H9 (cell line): ENCODE data around the gene CGA. TPM values are rescaled to one million over a fixed set of nuclear protein-coding genes. Genes with fewer than 3 reads are reported as not detected.

Experiments used
- DNase-seq: peaks from one replicate; pipeline ENCODE4 v3.0.0-alpha.2; 2017
- H2AFZ ChIP-seq: one replicate; pipeline ENCODE4 v1.6.1; 2013; ENCODE audit warnings: mild to moderate bottlenecking, low read length, control low read depth, moderate library complexity
- H2AK5ac ChIP-seq: 2 replicates; pipeline ENCODE4 v1.6.1; 2013; ENCODE audit warnings: low read length, control low read depth, mixed read lengths; ENCODE audit not compliant: insufficient read length
- H2BK120ac ChIP-seq: one replicate; pipeline ENCODE4 v1.6.1; 2013; ENCODE audit warnings: low read depth, mild to moderate bottlenecking, low read length, control low read depth, inconsistent platforms; ENCODE audit not compliant: poor library complexity, severe bottlenecking
- H2BK12ac ChIP-seq: 2 replicates; pipeline ENCODE4 v1.6.1; 2013; ENCODE audit warnings: low read length, control low read depth, mixed read lengths, low read depth; ENCODE audit not compliant: insufficient read length
- H2BK15ac ChIP-seq: 2 replicates; pipeline ENCODE4 v1.6.1; 2013; ENCODE audit warnings: low read depth, low read length, control low read depth
- H2BK20ac ChIP-seq: one replicate; pipeline ENCODE4 v1.6.1; 2013; ENCODE audit warnings: low read depth, mild to moderate bottlenecking, low read length, control low read depth, inconsistent platforms; ENCODE audit not compliant: poor library complexity, severe bottlenecking
- H2BK5ac ChIP-seq: 2 replicates; pipeline ENCODE4 v1.6.1; 2013; ENCODE audit warnings: low read length, control low read depth, mixed read lengths; ENCODE audit not compliant: insufficient read length
- H3K14ac ChIP-seq: 2 replicates; pipeline ENCODE4 v1.6.1; 2013; ENCODE audit warnings: low read length, control low read depth; ENCODE audit not compliant: insufficient read depth
- H3K18ac ChIP-seq: 2 replicates; pipeline ENCODE4 v1.6.1; 2013; ENCODE audit warnings: low read depth, mild to moderate bottlenecking, mixed read lengths, low read length, control low read depth; ENCODE audit not compliant: insufficient read length
- H3K23ac ChIP-seq: 2 replicates; pipeline ENCODE4 v1.6.1; 2013; ENCODE audit warnings: low read length, control low read depth, mixed read lengths, low read depth; ENCODE audit not compliant: insufficient read length
- H3K23me2 ChIP-seq: 2 replicates; pipeline ENCODE4 v1.6.1; 2013; ENCODE audit warnings: low read depth, mild to moderate bottlenecking, mixed read lengths, low read length, control low read depth; ENCODE audit not compliant: insufficient read length, poor library complexity, severe bottlenecking
- H3K27ac ChIP-seq: 2 replicates; pipeline ENCODE4 v1.5.1; 2013; ENCODE audit warnings: low read length, control low read depth, mixed read lengths, low read depth; ENCODE audit not compliant: insufficient read length
- H3K27me3 ChIP-seq: 2 replicates; pipeline ENCODE4 v1.6.1; 2013; ENCODE audit warnings: low read length, control low read depth, inconsistent platforms; ENCODE audit not compliant: insufficient read depth
- H3K4ac ChIP-seq: 2 replicates; pipeline ENCODE4 v1.6.1; 2013; ENCODE audit warnings: low read depth, mild to moderate bottlenecking, control low read depth, inconsistent platforms, low read length, moderate library complexity
- H3K4me1 ChIP-seq: 2 replicates; pipeline ENCODE4 v1.6.1; 2013; ENCODE audit warnings: low read length, control low read depth, inconsistent platforms; ENCODE audit not compliant: insufficient read depth
- H3K4me2 ChIP-seq: 2 replicates; pipeline ENCODE4 v1.6.1; 2013; ENCODE audit warnings: low read length, control low read depth, mixed read lengths; ENCODE audit not compliant: insufficient read length, insufficient read depth
- H3K56ac ChIP-seq: 2 replicates; pipeline ENCODE4 v1.6.1; 2013; ENCODE audit warnings: low read depth, mild to moderate bottlenecking, mixed read lengths, low read length, control low read depth; ENCODE audit not compliant: insufficient read length
- H3K79me1 ChIP-seq: 2 replicates; pipeline ENCODE4 v1.6.1; 2013; ENCODE audit warnings: low read depth, mild to moderate bottlenecking, moderate library complexity, low read length, control low read depth, inconsistent platforms; ENCODE audit not compliant: insufficient read depth, poor library complexity, severe bottlenecking
- H3K79me2 ChIP-seq: 2 replicates; pipeline ENCODE4 v1.6.1; 2013; ENCODE audit warnings: low read length, control low read depth, inconsistent platforms; ENCODE audit not compliant: insufficient read depth
- H3K9ac ChIP-seq: 2 replicates; pipeline ENCODE4 v1.6.1; 2013; ENCODE audit warnings: low read length, control low read depth, mixed read lengths; ENCODE audit not compliant: insufficient read length; ENCODE audit errors: extremely low read depth
- H3K9me3 ChIP-seq: one replicate; pipeline ENCODE4 v1.6.1; 2013; ENCODE audit warnings: low read depth, low read length, inconsistent platforms; ENCODE audit not compliant: control insufficient read depth
- H3T11ph ChIP-seq: one replicate; pipeline ENCODE4 v1.6.1; 2013; ENCODE audit warnings: mild to moderate bottlenecking, low read length, control low read depth, inconsistent platforms
- H4K20me1 ChIP-seq: one replicate; pipeline ENCODE4 v1.6.1; 2013; ENCODE audit not compliant: control insufficient read depth, insufficient read length, insufficient read depth
- H4K5ac ChIP-seq: 2 replicates; pipeline ENCODE4 v1.6.1; 2013; ENCODE audit warnings: low read depth, mild to moderate bottlenecking, mixed read lengths, low read length, control low read depth; ENCODE audit not compliant: insufficient read length
- H4K8ac ChIP-seq: replicated peaks from 2 replicates; pipeline ENCODE4 v1.6.1; 2013; ENCODE audit warnings: low read length, control low read depth, mixed read lengths, low read depth; ENCODE audit not compliant: insufficient read length
- H4K91ac ChIP-seq: 2 replicates; pipeline ENCODE4 v1.6.1; 2013; ENCODE audit warnings: low read depth, mild to moderate bottlenecking, moderate library complexity, mixed read lengths, low read length, control low read depth; ENCODE audit not compliant: insufficient read length
- H3K27ac Mint-ChIP-seq, 3 experiments: 2 replicates in 2 of 3; 3 replicates in 1 of 3; pipeline ENCODE4 v1.8.0; 2020 to 2021; ENCODE audit warnings: mixed read lengths in 3 of 3, mild to moderate bottlenecking in 1 of 3, moderate library complexity in 1 of 3
- H3K27me3 Mint-ChIP-seq: 2 replicates; pipeline ENCODE4 v1.8.0; 2021; ENCODE audit warnings: low read depth, mild to moderate bottlenecking, moderate library complexity, mixed read lengths
- H3K36me3 Mint-ChIP-seq, 3 experiments: 2 replicates in 2 of 3; 3 replicates in 1 of 3; pipeline ENCODE4 v1.8.0; 2020 to 2021; ENCODE audit warnings: low read depth in 3 of 3, mixed read lengths in 3 of 3; ENCODE audit not compliant: insufficient read depth in 1 of 3
- H3K4me1 Mint-ChIP-seq, 2 experiments: 2 replicates each; pipeline ENCODE4 v1.8.0; 2020; ENCODE audit warnings: mixed read lengths in 2 of 2
- H3K4me3 Mint-ChIP-seq, 2 experiments: 2 replicates in 1 of 2; 3 replicates in 1 of 2; pipeline ENCODE4 v1.8.0; 2020 to 2021; ENCODE audit warnings: mild to moderate bottlenecking in 2 of 2, mixed read lengths in 2 of 2, moderate library complexity in 1 of 2
- H3K9me3 Mint-ChIP-seq, 2 experiments: 2 replicates in 1 of 2; 3 replicates in 1 of 2; pipeline ENCODE4 v1.8.0; 2020; ENCODE audit warnings: mild to moderate bottlenecking in 2 of 2, mixed read lengths in 2 of 2, moderate library complexity in 1 of 2
- WGBS: extraction: QIAGEN DNeasy Blood & Tissue Kit; methylation state at CpG from one replicate; pipeline ENCODE4 v1.1.7; 2013; ENCODE audit warnings: missing lambda C conversion rate, low lambda C conversion rate, mixed read lengths; ENCODE audit not compliant: insufficient read length; ENCODE audit errors: extremely low coverage; 5-methylcytosine and 5-hydroxymethylcytosine counted together
- total RNA-seq: library from RNA; stranded (reverse); gene quantifications from 2 replicates; pipeline ENCODE4 v1.2.1, GENCODE V29; 2021
- TF ChIP-seq, protein P1 (sequence below): fragments of 200-600 bp; sonication (generic); conservative IDR thresholded peaks from 3 replicates; pipeline ENCODE4 v1.8.0; 2021; ENCODE audit warnings: antibody characterized with exemption, mild to moderate bottlenecking

Gene CGA
- total RNA-seq, 1 experiment from 2014 or later = not detected

DNA sequence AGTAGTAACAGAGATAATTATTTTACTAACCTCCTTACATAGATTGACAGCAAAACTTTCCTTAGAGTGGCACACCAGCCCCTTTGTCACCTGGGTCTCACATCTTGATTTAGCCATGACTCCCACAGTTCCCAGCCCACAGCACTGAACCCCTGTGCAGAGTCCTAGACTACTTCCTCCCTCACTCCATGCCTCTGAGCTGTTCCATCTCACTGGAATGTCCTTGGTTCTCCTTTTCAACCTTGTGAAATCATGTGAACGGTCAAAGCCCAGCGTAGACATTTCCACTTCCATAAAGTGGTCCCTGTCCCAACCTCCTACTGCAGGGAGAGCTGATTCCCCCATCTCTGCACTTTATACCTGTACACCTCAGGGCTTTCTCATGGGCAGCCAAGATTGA, 19.7 kb downstream of the CGA start:
- Histone ChIP-seq H3K9me3 (no peaks in the 10 kb centered on the region), H2BK20ac (no peak overlapping the region), H3K27ac (no peak overlapping the region), H4K5ac (no peak overlapping the region), H3K56ac (no peak overlapping the region), H3K9ac (no peak overlapping the region), H3K23ac (no peak overlapping the region), H2BK12ac (no peak overlapping the region), H3K4me1 (no peaks in the 10 kb centered on the region), H4K8ac (no peak overlapping the region), H3K27me3 (no peaks in the 10 kb centered on the region), H3K79me1 (no peaks in the 10 kb centered on the region), H2BK5ac (no peak overlapping the region), H3K23me2 (no peaks in the 10 kb centered on the region), H3T11ph (no peak overlapping the region), H2BK120ac (no peak overlapping the region), H3K4ac (no peak overlapping the region), H3K14ac (no peak overlapping the region), H2BK15ac (no peak overlapping the region), H2AFZ (no peak overlapping the region), H3K79me2 (no peaks in the 10 kb centered on the region), H2AK5ac (no peak overlapping the region), H3K4me2 (no peak overlapping the region), H3K18ac (no peak overlapping the region), H4K91ac (no peak overlapping the region), H4K20me1 (no peaks in the 10 kb centered on the region)
- no peaks in the 10 kb centered on the region for H3K9me3 Mint-ChIP-seq
- H3K27ac Mint-ChIP-seq = no peak overlapping the region; a peak in 1 of 7 replicates
- H3K4me3 Mint-ChIP-seq = no peak overlapping the region
- H3K4me1 Mint-ChIP-seq = no peaks in the 10 kb centered on the region
- no peaks in the 10 kb centered on the region for H3K36me3 Mint-ChIP-seq
- no CpG with 5 or more reads among the region's 2 CpGs for WGBS
- no peak for DNase-seq
- TF ChIP-seq, protein P1, sequence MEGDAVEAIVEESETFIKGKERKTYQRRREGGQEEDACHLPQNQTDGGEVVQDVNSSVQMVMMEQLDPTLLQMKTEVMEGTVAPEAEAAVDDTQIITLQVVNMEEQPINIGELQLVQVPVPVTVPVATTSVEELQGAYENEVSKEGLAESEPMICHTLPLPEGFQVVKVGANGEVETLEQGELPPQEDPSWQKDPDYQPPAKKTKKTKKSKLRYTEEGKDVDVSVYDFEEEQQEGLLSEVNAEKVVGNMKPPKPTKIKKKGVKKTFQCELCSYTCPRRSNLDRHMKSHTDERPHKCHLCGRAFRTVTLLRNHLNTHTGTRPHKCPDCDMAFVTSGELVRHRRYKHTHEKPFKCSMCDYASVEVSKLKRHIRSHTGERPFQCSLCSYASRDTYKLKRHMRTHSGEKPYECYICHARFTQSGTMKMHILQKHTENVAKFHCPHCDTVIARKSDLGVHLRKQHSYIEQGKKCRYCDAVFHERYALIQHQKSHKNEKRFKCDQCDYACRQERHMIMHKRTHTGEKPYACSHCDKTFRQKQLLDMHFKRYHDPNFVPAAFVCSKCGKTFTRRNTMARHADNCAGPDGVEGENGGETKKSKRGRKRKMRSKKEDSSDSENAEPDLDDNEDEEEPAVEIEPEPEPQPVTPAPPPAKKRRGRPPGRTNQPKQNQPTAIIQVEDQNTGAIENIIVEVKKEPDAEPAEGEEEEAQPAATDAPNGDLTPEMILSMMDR = no peak
- H3K27me3 Mint-ChIP-seq = peaks cover 4% of the 10 kb centered on the region; the same call in 1 of the 2 replicates
